ENCODE measurements around the gene DBNL.

Gene DBNL

GRCh38 chr7:44062903-44063295 lies 18.4 kb downstream of the DBNL start:
- DNase-seq, result no peak

GRCh38 chr7:44063547-44063893 lies 19.0 kb downstream of the DBNL start:
- no peak for DNase-seq

- no peak for DNase-seq
Observed at GRCh38 chr7:44063894-44064651, 19.6 kb downstream of the DBNL start.

GRCh38 chr7:44064791-44065430 lies 20.4 kb downstream of the DBNL start:
- peak; percentile 26 for DNase-seq

GRCh38 chr7:44065431-44066110 lies 21.1 kb downstream of the DBNL start, which contains the start of gene PGAM2:
TSS of gene PGAM2 (minus strand) at chr7:44065567. CDS start at chr7:44065529, 38 bp downstream.
- DNase-seq, result peak; percentile 73

GRCh38 chr7:44066111-44066460 lies 21.6 kb downstream of the DBNL start:
- DNase-seq, result peak; percentile 33

GRCh38 chr7:44066494-44067063 lies 22.1 kb downstream of the DBNL start:
- DNase-seq, result no peak

GRCh38 chr7:44067064-44067951 lies 22.8 kb downstream of the DBNL start:
- peak; percentile 18 for DNase-seq

GRCh38 chr7:44068054-44068453 lies 23.6 kb downstream of the DBNL start:
- DNase-seq, result no peak

GRCh38 chr7:44071726-44072363 lies 27.3 kb downstream of the DBNL start:
- no peak for DNase-seq

- DNase-seq, result peak; percentile 85
Observed at GRCh38 chr7:44072364-44073231, 28.1 kb downstream of the DBNL start.

GRCh38 chr7:44073664-44074348 lies 29.3 kb downstream of the DBNL start:
- DNase-seq, result peak; percentile 86

GRCh38 chr7:44074349-44074695 lies 29.8 kb downstream of the DBNL start:
- no peak for DNase-seq

GRCh38 chr7:44075296-44076075 lies 31.0 kb downstream of the DBNL start:
- no peak for DNase-seq

- DNase-seq, result no peak
Observed at GRCh38 chr7:44076101-44076895, 31.8 kb downstream of the DBNL start.

- DNase-seq, result no peak
Observed at GRCh38 chr7:44077061-44077460, 32.6 kb downstream of the DBNL start.

GRCh38 chr7:44077681-44078091 lies 33.2 kb downstream of the DBNL start:
- DNase-seq, result no peak

GRCh38 chr7:44078521-44078920 lies 34.0 kb downstream of the DBNL start:
- DNase-seq, result no peak
